ENCODE measurements around the gene ALDH5A1.

The ALDH5A1 gene

GRCh38 chr6:24584382-24584720 lies 89.6 kb downstream of the ALDH5A1 start:
- no peaks in the 10 kb centered on the region for H3K36me3 ChIP-seq (ENCODE audit: control insufficient read depth, insufficient read depth, low read length)
- H3K27me3 ChIP-seq (ENCODE audit: control insufficient read depth, insufficient read depth, low read length), result no peaks in the 10 kb centered on the region
- no peaks in the 10 kb centered on the region for H3K9me3 ChIP-seq (ENCODE audit: control insufficient read depth, low read length)
- no peak overlapping the region for H3K4me3 ChIP-seq (ENCODE audit: low read length)
- H3K4me1 ChIP-seq (ENCODE audit: control insufficient read depth, insufficient read depth, low read length), result peaks cover 6% of the 10 kb centered on the region
- H3K9ac ChIP-seq (ENCODE audit: low read length), result no peak overlapping the region

Measured in mucosa of stomach (tissue), 1 donor.